GM21515 (cell line): ENCODE data around the gene KANSL1L.
"Not testable (repeated sequence)": the region's sequence is repeated elsewhere in the genome, so short reads cannot be mapped to it uniquely, and the experiment has no call there.

Source experiments
- ATAC-seq: cut with Tn5 transposase; IDR thresholded peaks from one replicate; pipeline ENCODE4 v1.9.1; 2021; ENCODE audit not compliant: unreplicated experiment

KANSL1L gene

GRCh38 chr2:210171309-210172218 lies at the start of gene KANSL1L:
KANSL1L (minus strand) TSS chr2:210171409; CDS start chr2:210154582, 16,827 bp downstream.
- peak; percentile 74 for ATAC-seq

GRCh38 chr2:210215120-210215519 lies 43.9 kb upstream of the KANSL1L start:
- no peak for ATAC-seq

- no peak for ATAC-seq
These were observed 39.0 kb upstream of the KANSL1L start for GRCh38 chr2:210210185-210210584.

- no peak for ATAC-seq
These were observed 36.7 kb upstream of the KANSL1L start for GRCh38 chr2:210207929-210208328.

GRCh38 chr2:210203558-210203957 lies 32.3 kb upstream of the KANSL1L start:
- no peak for ATAC-seq

- ATAC-seq: no peak
These were observed 31.9 kb upstream of the KANSL1L start for GRCh38 chr2:210203147-210203546.

GRCh38 chr2:210199854-210200253 lies 28.6 kb upstream of the KANSL1L start:
- no peak for ATAC-seq

- no peak for ATAC-seq
These were observed 28.1 kb upstream of the KANSL1L start for GRCh38 chr2:210199186-210199765.

- ATAC-seq: no peak
These were observed 27.1 kb upstream of the KANSL1L start for GRCh38 chr2:210198326-210198725.

GRCh38 chr2:210197720-210198119 lies 26.5 kb upstream of the KANSL1L start:
- ATAC-seq: no peak

- ATAC-seq: no peak
These were observed 24.1 kb upstream of the KANSL1L start for GRCh38 chr2:210195101-210195852.

GRCh38 chr2:210190345-210190744 lies 19.1 kb upstream of the KANSL1L start:
- no peak for ATAC-seq

GRCh38 chr2:210189452-210190138 lies 18.4 kb upstream of the KANSL1L start:
- ATAC-seq: no peak

GRCh38 chr2:210188755-210189154 lies 17.5 kb upstream of the KANSL1L start:
- no peak for ATAC-seq

GRCh38 chr2:210188190-210188589 lies 17.0 kb upstream of the KANSL1L start:
- no peak for ATAC-seq

GRCh38 chr2:210183936-210184335 lies 12.7 kb upstream of the KANSL1L start:
- ATAC-seq: not testable (repeated sequence)

- ATAC-seq: not testable (repeated sequence)
These were observed 10.4 kb upstream of the KANSL1L start for GRCh38 chr2:210181606-210182088.

GRCh38 chr2:210181033-210181605 lies 9.9 kb upstream of the KANSL1L start:
- not testable (repeated sequence) for ATAC-seq

GRCh38 chr2:210180477-210180876 lies 9.3 kb upstream of the KANSL1L start:
- no peak for ATAC-seq

GRCh38 chr2:210179351-210179990 lies 8.3 kb upstream of the KANSL1L start:
- no peak for ATAC-seq
